Measurements from ENCODE around the gene COX17.

DNA sequence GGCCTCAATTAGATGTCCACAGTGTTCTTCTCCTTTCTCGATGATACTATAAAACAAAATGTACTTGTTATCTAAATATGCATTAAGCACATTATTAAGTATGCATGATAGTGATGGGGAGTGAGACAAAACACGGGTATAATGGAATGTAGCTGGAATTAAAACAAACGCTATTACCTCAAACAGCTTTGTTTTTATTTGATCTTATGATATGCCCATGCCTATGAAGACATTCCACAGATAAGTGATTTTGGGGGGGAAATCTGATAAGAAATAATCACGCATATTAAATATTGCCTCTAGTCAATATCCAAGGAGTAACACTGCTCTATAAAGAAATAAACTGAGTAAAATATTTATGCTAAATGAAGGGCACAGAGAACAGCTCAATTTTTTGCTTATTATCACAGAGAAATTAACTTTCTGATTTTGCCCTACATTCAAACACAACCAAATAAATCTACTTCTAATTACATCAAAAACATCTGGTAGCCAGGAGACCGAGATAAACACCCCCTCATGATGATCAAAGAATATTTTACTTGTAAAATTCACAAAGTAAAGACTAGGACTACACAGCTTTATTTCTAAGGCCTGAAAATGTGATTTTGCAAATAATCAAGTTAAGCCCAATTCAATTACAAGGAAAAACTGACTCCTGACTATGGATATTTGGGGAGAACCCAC, 1.9 kb downstream of the COX17 start:
- TF ChIP-seq POLR2A (IDR thresholded peaks at IDR 0.05) = no peak
- TF ChIP-seq, protein P1, sequence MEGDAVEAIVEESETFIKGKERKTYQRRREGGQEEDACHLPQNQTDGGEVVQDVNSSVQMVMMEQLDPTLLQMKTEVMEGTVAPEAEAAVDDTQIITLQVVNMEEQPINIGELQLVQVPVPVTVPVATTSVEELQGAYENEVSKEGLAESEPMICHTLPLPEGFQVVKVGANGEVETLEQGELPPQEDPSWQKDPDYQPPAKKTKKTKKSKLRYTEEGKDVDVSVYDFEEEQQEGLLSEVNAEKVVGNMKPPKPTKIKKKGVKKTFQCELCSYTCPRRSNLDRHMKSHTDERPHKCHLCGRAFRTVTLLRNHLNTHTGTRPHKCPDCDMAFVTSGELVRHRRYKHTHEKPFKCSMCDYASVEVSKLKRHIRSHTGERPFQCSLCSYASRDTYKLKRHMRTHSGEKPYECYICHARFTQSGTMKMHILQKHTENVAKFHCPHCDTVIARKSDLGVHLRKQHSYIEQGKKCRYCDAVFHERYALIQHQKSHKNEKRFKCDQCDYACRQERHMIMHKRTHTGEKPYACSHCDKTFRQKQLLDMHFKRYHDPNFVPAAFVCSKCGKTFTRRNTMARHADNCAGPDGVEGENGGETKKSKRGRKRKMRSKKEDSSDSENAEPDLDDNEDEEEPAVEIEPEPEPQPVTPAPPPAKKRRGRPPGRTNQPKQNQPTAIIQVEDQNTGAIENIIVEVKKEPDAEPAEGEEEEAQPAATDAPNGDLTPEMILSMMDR (IDR thresholded peaks at IDR 0.05) = no peak
